ENCODE data around the gene RCAN2. TPM values are rescaled to one million over a fixed set of nuclear protein-coding genes. Genes with fewer than 3 reads are reported as not detected.

Gene RCAN2
- total RNA-seq, 1 donor from 2014 or later, result 9.0 TPM

GRCh38 chr6:46451343-46451742 is 39.9 kb downstream of the RCAN2 start:
- DNase-seq (no peak), ATAC-seq (no peak)
- H3K4me3 ChIP-seq, result no peak overlapping the region
- H3K9me3 ChIP-seq, result no peaks in the 10 kb centered on the region
- H3K27me3 ChIP-seq (ENCODE audit: low read depth), result no peaks in the 10 kb centered on the region
- TF ChIP-seq CTCF (IDR thresholded peaks at IDR 0.05), result no peak
- intact Hi-C loops (cut with DNase I), result no loop called here
- H3K27ac ChIP-seq, result no peak overlapping the region
- H3K36me3 ChIP-seq, result no peaks in the 10 kb centered on the region
- H3K4me1 ChIP-seq, result no peaks in the 10 kb centered on the region

GRCh38 chr6:46444772-46445454 is 46.3 kb downstream of the RCAN2 start:
- peaks cover 9% of the 10 kb centered on the region for H3K9me3 ChIP-seq
- no peak overlapping the region for H3K4me3 ChIP-seq
- no peak for DNase-seq
- no peaks in the 10 kb centered on the region for H3K36me3 ChIP-seq
- intact Hi-C loops (cut with DNase I), result no loop called here
- no peaks in the 10 kb centered on the region for H3K27me3 ChIP-seq (ENCODE audit: low read depth)
- no peak overlapping the region for H3K27ac ChIP-seq
- H3K4me1 ChIP-seq, result peaks cover 4% of the 10 kb centered on the region
- TF ChIP-seq CTCF (IDR thresholded peaks at IDR 0.05), result no peak
- ATAC-seq, result no peak

DNA sequence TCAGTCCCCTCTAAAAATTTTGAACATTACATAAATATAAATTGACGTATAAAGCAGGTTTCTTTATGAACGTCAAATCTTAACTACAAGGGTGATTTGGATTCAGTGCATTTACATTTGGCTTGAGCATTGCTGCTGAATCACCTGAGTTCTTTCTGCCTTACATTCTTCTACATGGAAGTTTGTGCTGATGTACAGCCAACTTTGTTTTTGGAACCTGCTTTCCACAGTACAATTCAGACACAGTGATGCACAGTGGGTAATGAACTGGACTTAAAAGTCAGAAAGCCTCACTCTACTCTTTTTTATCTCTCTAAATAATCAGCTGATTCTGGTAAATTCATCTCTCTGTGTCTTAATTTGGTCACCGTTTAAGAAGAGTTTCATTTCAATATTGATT is 47.6 kb downstream of the RCAN2 start:
- no peak for ATAC-seq
- Histone ChIP-seq H3K4me1 (peaks cover 4% of the 10 kb centered on the region), H3K9me3 (peaks cover 9% of the 10 kb centered on the region), H3K27me3 (ENCODE audit: low read depth) (no peaks in the 10 kb centered on the region), H3K27ac (no peak overlapping the region), H3K36me3 (no peaks in the 10 kb centered on the region), H3K4me3 (no peak overlapping the region)
- DNase-seq, result no peak
- no peak for TF ChIP-seq CTCF (IDR thresholded peaks at IDR 0.05)
- intact Hi-C loops (cut with DNase I), result no loop called here

GRCh38 chr6:46440641-46441040 is 50.6 kb downstream of the RCAN2 start:
- intact Hi-C loops (cut with DNase I), result no loop called here
- Histone ChIP-seq H3K4me1 (peaks cover 4% of the 10 kb centered on the region), H3K36me3 (no peaks in the 10 kb centered on the region), H3K27ac (no peak overlapping the region), H3K9me3 (peaks cover 3% of the 10 kb centered on the region), H3K4me3 (no peak overlapping the region), H3K27me3 (ENCODE audit: low read depth) (no peaks in the 10 kb centered on the region)
- DNase-seq, result no peak
- no peak for TF ChIP-seq CTCF (IDR thresholded peaks at IDR 0.05)
- ATAC-seq, result no peak

DNA sequence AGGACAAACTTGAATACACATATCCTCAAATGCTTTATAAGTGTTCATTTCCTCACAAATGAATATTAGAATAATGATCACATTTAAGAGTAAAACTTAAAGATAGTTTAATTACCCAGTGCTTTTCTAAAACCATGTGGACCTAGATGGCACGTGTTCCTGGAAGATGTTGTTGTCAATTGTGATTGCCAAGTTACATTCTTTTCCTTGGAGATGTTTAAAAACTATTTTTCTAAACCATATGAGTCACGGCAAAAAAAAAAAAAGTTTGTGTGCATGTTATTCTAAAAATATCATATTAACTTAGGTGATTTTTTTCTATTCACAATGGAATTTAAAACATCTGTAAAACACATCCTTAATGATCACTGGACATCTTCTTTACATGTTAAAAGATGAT is 51.1 kb downstream of the RCAN2 start:
- Histone ChIP-seq H3K36me3 (no peaks in the 10 kb centered on the region), H3K27ac (no peak overlapping the region), H3K4me3 (no peak overlapping the region), H3K9me3 (no peaks in the 10 kb centered on the region), H3K27me3 (ENCODE audit: low read depth) (no peaks in the 10 kb centered on the region), H3K4me1 (peaks cover 4% of the 10 kb centered on the region)
- intact Hi-C loops (cut with DNase I), result no loop called here
- ATAC-seq, result no peak
- no peak for TF ChIP-seq CTCF (IDR thresholded peaks at IDR 0.05)
- no peak for DNase-seq
